Esophagus squamous epithelium (tissue), 4 donors: Measurements from ENCODE around the gene MYCBP2.

Source experiments
- POLR2A ChIP-seq, 4 donors: fragments of 450-650 bp; IDR thresholded peaks; one replicate each; pipeline ENCODE4 v1.6.1; 2017; ENCODE audit warnings: antibody characterized with exemption in 4 of 4, mild to moderate bottlenecking in 4 of 4, moderate library complexity in 3 of 4
- TF ChIP-seq, protein P1 (sequence below), 6 experiments: fragments of 450-650 bp in 4 of 6; fragments of 200-600 bp in 2 of 6; sonication (generic) in 2 of 6; IDR thresholded peaks; one replicate each; pipeline ENCODE4 v1.5.1; 2016 to 2019; ENCODE audit warnings: antibody characterized with exemption in 6 of 6, mild to moderate bottlenecking in 4 of 6, moderate library complexity in 4 of 6

DNA sequence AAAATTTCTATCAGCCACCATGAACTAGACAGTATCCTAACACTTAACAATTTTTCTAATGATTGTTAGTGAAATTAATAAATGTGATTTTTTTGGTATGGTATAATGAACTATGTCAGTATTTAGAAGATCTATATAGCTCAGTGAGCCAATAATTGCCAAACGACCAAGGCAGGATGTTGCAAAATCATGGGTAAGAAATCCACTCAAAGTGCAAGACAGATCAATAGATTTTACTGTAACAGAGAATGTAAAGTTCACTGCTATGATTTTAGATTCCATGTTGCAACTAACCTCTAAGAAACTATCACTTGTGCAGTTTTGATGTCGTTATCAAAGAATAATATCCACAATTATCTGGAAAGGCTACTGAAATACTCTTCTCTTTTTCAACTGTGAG is 44.0 kb upstream of the MYCBP2 start:
- no peak for TF ChIP-seq POLR2A (IDR thresholded peaks at IDR 0.05)
- TF ChIP-seq, protein P1, sequence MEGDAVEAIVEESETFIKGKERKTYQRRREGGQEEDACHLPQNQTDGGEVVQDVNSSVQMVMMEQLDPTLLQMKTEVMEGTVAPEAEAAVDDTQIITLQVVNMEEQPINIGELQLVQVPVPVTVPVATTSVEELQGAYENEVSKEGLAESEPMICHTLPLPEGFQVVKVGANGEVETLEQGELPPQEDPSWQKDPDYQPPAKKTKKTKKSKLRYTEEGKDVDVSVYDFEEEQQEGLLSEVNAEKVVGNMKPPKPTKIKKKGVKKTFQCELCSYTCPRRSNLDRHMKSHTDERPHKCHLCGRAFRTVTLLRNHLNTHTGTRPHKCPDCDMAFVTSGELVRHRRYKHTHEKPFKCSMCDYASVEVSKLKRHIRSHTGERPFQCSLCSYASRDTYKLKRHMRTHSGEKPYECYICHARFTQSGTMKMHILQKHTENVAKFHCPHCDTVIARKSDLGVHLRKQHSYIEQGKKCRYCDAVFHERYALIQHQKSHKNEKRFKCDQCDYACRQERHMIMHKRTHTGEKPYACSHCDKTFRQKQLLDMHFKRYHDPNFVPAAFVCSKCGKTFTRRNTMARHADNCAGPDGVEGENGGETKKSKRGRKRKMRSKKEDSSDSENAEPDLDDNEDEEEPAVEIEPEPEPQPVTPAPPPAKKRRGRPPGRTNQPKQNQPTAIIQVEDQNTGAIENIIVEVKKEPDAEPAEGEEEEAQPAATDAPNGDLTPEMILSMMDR (IDR thresholded peaks at IDR 0.05), result no peak
